Chondrocyte (in vitro differentiated cells): Measurements from ENCODE around the gene COPB2. TPM values are rescaled to one million over a fixed set of nuclear protein-coding genes. Genes with fewer than 3 reads are reported as not detected.

Experiments
- DNase-seq: peaks from one replicate; pipeline ENCODE4 v3.0.0; 2021; ENCODE audit warnings: mixed read lengths, low spot score
- H3K27ac Mint-ChIP-seq: one replicate; pipeline ENCODE4 v1.8.0; 2021; ENCODE audit warnings: mild to moderate bottlenecking, moderate library complexity, mixed read lengths; ENCODE audit not compliant: unreplicated experiment
- H3K27me3 Mint-ChIP-seq: 2 replicates; pipeline ENCODE4 v1.8.0; 2021; ENCODE audit warnings: low read depth, mixed read lengths
- H3K36me3 Mint-ChIP-seq: 2 replicates; pipeline ENCODE4 v1.8.0; 2021; ENCODE audit warnings: low read depth, mixed read lengths
- H3K4me1 Mint-ChIP-seq: 2 replicates; pipeline ENCODE4 v1.8.0; 2021; ENCODE audit warnings: low read depth, mild to moderate bottlenecking, mixed read lengths
- H3K4me3 Mint-ChIP-seq: one replicate; pipeline ENCODE4 v1.8.0; 2021; ENCODE audit warnings: mild to moderate bottlenecking, moderate library complexity, mixed read lengths; ENCODE audit not compliant: unreplicated experiment
- H3K9me3 Mint-ChIP-seq: 2 replicates; pipeline ENCODE4 v1.8.0; 2021; ENCODE audit warnings: low read depth, mixed read lengths
- total RNA-seq: library from RNA; stranded (reverse); gene quantifications from 3 replicates; pipeline ENCODE4 v1.2.1, GENCODE V29; 2021
- TF ChIP-seq, protein P1 (sequence below): fragments of 200-600 bp; sonication (generic); IDR thresholded peaks from 2 replicates; pipeline ENCODE4 v1.5.0; 2021; ENCODE audit warnings: antibody characterized with exemption, mild to moderate bottlenecking, moderate library complexity

Gene COPB2
- total RNA-seq, 1 donor from 2014 or later, result 180 TPM

GRCh38 chr3:139312959-139313358 lies 76.5 kb downstream of the COPB2 start:
- no peak for DNase-seq
- Mint-ChIP-seq H3K4me3 (no peak overlapping the region), H3K27me3 (peaks cover 20% of the 10 kb centered on the region)

DNA sequence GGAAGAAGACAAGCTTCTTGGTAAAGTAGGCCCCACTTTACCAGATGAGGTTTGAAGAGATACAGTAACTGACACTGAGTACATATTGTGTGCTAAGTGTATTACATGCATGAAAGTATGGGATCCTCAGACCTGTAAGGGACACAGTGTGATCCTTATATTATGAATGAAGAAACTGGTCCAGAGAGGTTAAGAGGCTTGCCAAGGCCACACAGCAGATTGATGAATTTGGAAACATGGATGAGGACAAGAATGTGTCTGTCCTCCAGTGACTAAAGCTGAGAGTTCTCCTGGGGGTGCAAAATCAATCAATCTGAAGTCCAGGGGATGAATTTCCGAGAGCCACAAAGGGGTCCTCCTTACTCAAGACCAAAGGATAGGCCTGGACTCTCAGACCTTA lies 77.0 kb downstream of the COPB2 start:
- no peaks in the 10 kb centered on the region for H3K36me3 Mint-ChIP-seq
- H3K27me3 Mint-ChIP-seq, result peaks cover 20% of the 10 kb centered on the region
- H3K4me3 Mint-ChIP-seq, result no peak overlapping the region
- H3K27ac Mint-ChIP-seq, result no peak overlapping the region
- TF ChIP-seq, protein P1, sequence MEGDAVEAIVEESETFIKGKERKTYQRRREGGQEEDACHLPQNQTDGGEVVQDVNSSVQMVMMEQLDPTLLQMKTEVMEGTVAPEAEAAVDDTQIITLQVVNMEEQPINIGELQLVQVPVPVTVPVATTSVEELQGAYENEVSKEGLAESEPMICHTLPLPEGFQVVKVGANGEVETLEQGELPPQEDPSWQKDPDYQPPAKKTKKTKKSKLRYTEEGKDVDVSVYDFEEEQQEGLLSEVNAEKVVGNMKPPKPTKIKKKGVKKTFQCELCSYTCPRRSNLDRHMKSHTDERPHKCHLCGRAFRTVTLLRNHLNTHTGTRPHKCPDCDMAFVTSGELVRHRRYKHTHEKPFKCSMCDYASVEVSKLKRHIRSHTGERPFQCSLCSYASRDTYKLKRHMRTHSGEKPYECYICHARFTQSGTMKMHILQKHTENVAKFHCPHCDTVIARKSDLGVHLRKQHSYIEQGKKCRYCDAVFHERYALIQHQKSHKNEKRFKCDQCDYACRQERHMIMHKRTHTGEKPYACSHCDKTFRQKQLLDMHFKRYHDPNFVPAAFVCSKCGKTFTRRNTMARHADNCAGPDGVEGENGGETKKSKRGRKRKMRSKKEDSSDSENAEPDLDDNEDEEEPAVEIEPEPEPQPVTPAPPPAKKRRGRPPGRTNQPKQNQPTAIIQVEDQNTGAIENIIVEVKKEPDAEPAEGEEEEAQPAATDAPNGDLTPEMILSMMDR, result no peak
- H3K4me1 Mint-ChIP-seq, result peaks cover 17% of the 10 kb centered on the region
- no peak for DNase-seq
- H3K9me3 Mint-ChIP-seq, result no peaks in the 10 kb centered on the region

More at GRCh38 chr3:139312959-139313358, 76.5 kb downstream of the COPB2 start:
- TF ChIP-seq, protein P1, result no peak
- Mint-ChIP-seq H3K4me1 (peaks cover 17% of the 10 kb centered on the region), H3K9me3 (no peaks in the 10 kb centered on the region), H3K27ac (no peak overlapping the region), H3K36me3 (no peaks in the 10 kb centered on the region)

DNA sequence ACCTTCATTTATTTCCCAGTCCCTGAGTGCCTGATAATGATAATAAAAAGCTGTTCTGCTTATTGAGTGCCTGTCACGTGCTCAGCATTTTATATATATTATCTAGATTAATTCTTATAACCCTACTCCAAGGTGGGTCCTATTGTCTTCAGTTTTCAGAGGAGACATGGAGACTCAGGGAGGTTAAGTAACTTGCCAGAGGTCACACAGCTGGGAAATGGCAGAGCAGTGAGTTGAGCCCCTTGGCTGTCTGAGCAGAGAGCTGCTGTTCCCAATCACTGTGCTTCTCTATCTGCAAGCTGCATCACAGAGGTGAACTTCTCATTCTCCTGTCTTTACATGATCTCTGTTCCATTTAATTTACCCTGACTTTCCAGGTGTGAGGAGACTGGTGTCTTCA lies 77.9 kb downstream of the COPB2 start:
- Mint-ChIP-seq H3K36me3 (no peaks in the 10 kb centered on the region), H3K27me3 (peaks cover 17% of the 10 kb centered on the region), H3K9me3 (no peaks in the 10 kb centered on the region), H3K4me3 (no peak overlapping the region), H3K27ac (no peak overlapping the region), H3K4me1 (peaks cover 17% of the 10 kb centered on the region)
- TF ChIP-seq, protein P1, result no peak
- no peak for DNase-seq

DNA sequence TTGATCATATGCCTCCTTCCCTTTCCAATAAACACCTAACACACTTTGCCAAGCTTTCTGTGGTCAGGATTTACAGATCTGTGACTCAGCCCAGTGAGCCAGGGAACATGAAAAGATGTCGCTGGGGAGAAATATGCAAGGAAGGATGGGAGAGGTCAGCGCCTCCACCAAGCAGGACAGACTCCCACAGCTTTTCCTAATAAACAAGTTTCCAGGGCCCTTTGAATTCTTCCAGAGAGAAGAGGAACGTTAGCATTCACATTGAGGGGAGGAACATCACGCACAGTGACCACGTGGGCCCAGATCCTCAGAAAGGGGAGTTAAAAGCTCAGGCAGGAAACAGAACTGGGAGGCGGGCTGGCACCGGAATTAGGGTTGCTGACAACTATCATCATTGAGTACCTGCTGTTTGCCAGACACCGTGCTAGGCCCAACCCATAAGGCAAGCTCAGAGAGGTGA lies 78.9 kb downstream of the COPB2 start:
- no peaks in the 10 kb centered on the region for H3K9me3 Mint-ChIP-seq
- H3K4me3 Mint-ChIP-seq, result no peak overlapping the region
- no peaks in the 10 kb centered on the region for H3K36me3 Mint-ChIP-seq
- TF ChIP-seq, protein P1, result no peak
- H3K4me1 Mint-ChIP-seq, result peaks cover 17% of the 10 kb centered on the region
- H3K27me3 Mint-ChIP-seq, result peaks cover 12% of the 10 kb centered on the region
- H3K27ac Mint-ChIP-seq, result peak overlapping the region; percentile 72
- no peak for DNase-seq

- Mint-ChIP-seq H3K27me3 (peaks cover 10% of the 10 kb centered on the region), H3K36me3 (no peaks in the 10 kb centered on the region), H3K4me1 (peaks cover 17% of the 10 kb centered on the region), H3K9me3 (no peaks in the 10 kb centered on the region), H3K4me3 (no peak overlapping the region), H3K27ac (no peak overlapping the region)
- DNase-seq, result no peak
- TF ChIP-seq, protein P1, result no peak
These were observed 79.6 kb downstream of the COPB2 start for GRCh38 chr3:139309880-139310279.
